ENCODE results near the gene FAM89B. TPM values are rescaled to one million over a fixed set of nuclear protein-coding genes. Genes with fewer than 3 reads are reported as not detected.

Gene FAM89B
- total and polyA plus RNA-seq, 2 donors (not counting 1 experiment from before 2014, with no cell fraction given) = 30.4 to 50.2 TPM

GRCh38 chr11:65593518-65594414 lies 21.4 kb downstream of the FAM89B start:
- H3K4me3 ChIP-seq (ENCODE audit: control extremely low read depth in 1 of 5, extremely low read depth in 1 of 5, insufficient read depth in 1 of 5, low read depth in 2 of 5, low read length in 4 of 5) = no peak overlapping the region
- no peak overlapping the region for H3K9ac ChIP-seq (ENCODE audit: low read length)
- Mint-ChIP-seq H3K4me1 (peaks cover 23% of the 10 kb centered on the region), H3K27me3 (no peaks in the 10 kb centered on the region), H3K9me3 (ENCODE audit: insufficient read depth) (no peaks in the 10 kb centered on the region), H3K4me3 (no peak overlapping the region), H3K27ac (peak overlapping the region; percentile 46)
- no peak overlapping the region for H3K27ac ChIP-seq (ENCODE audit: low read length in 2 of 2)
- no peaks in the 10 kb centered on the region for H3K27me3 ChIP-seq (replicated peaks in 1 of 4; ENCODE audit: control extremely low read depth in 1 of 4, control insufficient read depth in 3 of 4, insufficient read depth in 4 of 4, low read length in 3 of 4)
- CTCF ChIA-PET = interaction anchor here (0.7 to 9.7 kb wide), 26 partner anchors 8 to 368 kb away, joined by 3 to 144 read pairs (median 5); partner anchors contain the start of genes EHBP1L1, FAM89B, PCNX3 and RELA
- peaks cover 13 to 30% of the 10 kb centered on the region in 2 donors for H3K4me1 ChIP-seq (ENCODE audit: control insufficient read depth in 2 of 2, insufficient read depth in 2 of 2, low read length in 2 of 2)
- TF ChIP-seq EZH2 (IDR thresholded peaks at IDR 0.05; ENCODE audit: borderline replicate concordance, insufficient read depth, low read depth, low read length, poor library complexity, severe bottlenecking) = no peak
- TF ChIP-seq CTCF (IDR thresholded peaks at IDR 0.05) = peak; percentile 74
- intact Hi-C loops (cut with micrococcal nuclease) = no loop called here
- ATAC-seq (ENCODE audit: low read depth) = peak; percentile 48
- H3K79me2 ChIP-seq (ENCODE audit: control insufficient read depth, insufficient read depth, low read length) = peaks cover 10% of the 10 kb centered on the region
- H3K4me2 ChIP-seq (replicated peaks; ENCODE audit: low read depth, low read length, poor library complexity, severe bottlenecking) = no peak overlapping the region
- POLR2A ChIA-PET = interaction anchor here (1.2 to 2.1 kb wide), 4 partner anchors 9 to 53 kb away, joined by 3 to 13 read pairs (median 8); partner anchors contain the start of gene EHBP1L1
- 93% methylated on average over 25 of the region's 26 CpGs for WGBS (ENCODE audit: insufficient coverage)
- peaks cover 0 to 48% of the 10 kb centered on the region in 2 experiments for H3K36me3 ChIP-seq (replicated peaks in 1 of 2; ENCODE audit: control extremely low read depth in 1 of 2, control insufficient read depth in 1 of 2, extremely low read depth in 1 of 2, insufficient read depth in 2 of 2, low read length in 1 of 2)
- H2AFZ ChIP-seq (ENCODE audit: insufficient read depth, low read depth, low read length, poor library complexity, severe bottlenecking) = no peak overlapping the region
- no peaks in the 10 kb centered on the region for H3K9me3 ChIP-seq (ENCODE audit: control extremely low read depth in 1 of 3, control insufficient read depth in 2 of 3, insufficient read depth in 1 of 3, low read length in 2 of 3)
- H4K20me1 ChIP-seq (ENCODE audit: control insufficient read depth, insufficient read depth, low read length, poor library complexity, severe bottlenecking) = peaks cover 27% of the 10 kb centered on the region
- peak; percentile 66 for DNase-seq
